Measurements from ENCODE around the gene ATPAF1. TPM values are rescaled to one million over a fixed set of nuclear protein-coding genes. Genes with fewer than 3 reads are reported as not detected.
A peak's percentile ranks its signal among the peaks of the same experiment; 100 is the strongest.

The ATPAF1 gene, protein sequence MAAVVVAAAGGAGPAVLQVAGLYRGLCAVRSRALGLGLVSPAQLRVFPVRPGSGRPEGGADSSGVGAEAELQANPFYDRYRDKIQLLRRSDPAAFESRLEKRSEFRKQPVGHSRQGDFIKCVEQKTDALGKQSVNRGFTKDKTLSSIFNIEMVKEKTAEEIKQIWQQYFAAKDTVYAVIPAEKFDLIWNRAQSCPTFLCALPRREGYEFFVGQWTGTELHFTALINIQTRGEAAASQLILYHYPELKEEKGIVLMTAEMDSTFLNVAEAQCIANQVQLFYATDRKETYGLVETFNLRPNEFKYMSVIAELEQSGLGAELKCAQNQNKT
- total RNA-seq (100 to 1,000 TPM; 104 to 225 (median 131) TPM), polyA plus RNA-seq (100 to 1,000 TPM; 142 to 183 (median 146) TPM)
- long read RNA-seq, donor 1, full-length matches to known transcripts: 48 of 48 reads
- long read RNA-seq, donor 1, partial matches to known transcripts: 0 of 48 reads
- long read RNA-seq, donor 1, other reads (novel, unspliced or antisense): 0 of 48 reads
- long read RNA-seq, donor 2, full-length matches to known transcripts: 33 of 33 reads
- long read RNA-seq, donor 2, partial matches to known transcripts: 0 of 33 reads
- long read RNA-seq, donor 2, other reads (novel, unspliced or antisense): 0 of 33 reads
- long read RNA-seq, donor 3, full-length matches to known transcripts: 36 of 48 reads
- long read RNA-seq, donor 3, partial matches to known transcripts: 12 of 48 reads
- long read RNA-seq, donor 3, other reads (novel, unspliced or antisense): 0 of 48 reads
- long read RNA-seq, donor 4, full-length matches to known transcripts: 4 of 6 reads
- long read RNA-seq, donor 4, partial matches to known transcripts: 2 of 6 reads
- long read RNA-seq, donor 4, other reads (novel, unspliced or antisense): 0 of 6 reads
- long read RNA-seq, donor 5, full-length matches to known transcripts: 424 of 475 reads
- long read RNA-seq, donor 5, partial matches to known transcripts: 2 of 475 reads
- long read RNA-seq, donor 5, other reads (novel, unspliced or antisense): 49 of 475 reads
- long read RNA-seq, donor 6, partial matches to known transcripts: 1 of 5 reads
- long read RNA-seq, donor 6, other reads (novel, unspliced or antisense): 4 of 5 reads
- long read RNA-seq, donor 7, full-length matches to known transcripts: 24 of 29 reads
- long read RNA-seq, donor 7, partial matches to known transcripts: 5 of 29 reads
- long read RNA-seq, donor 7, other reads (novel, unspliced or antisense): 0 of 29 reads
- long read RNA-seq, donor 8, full-length matches to known transcripts: 66 of 66 reads
- long read RNA-seq, donor 8, partial matches to known transcripts: 0 of 66 reads
- long read RNA-seq, donor 8, other reads (novel, unspliced or antisense): 0 of 66 reads
- long read RNA-seq, donor 9, full-length matches to known transcripts: 33 of 33 reads
- long read RNA-seq, donor 9, partial matches to known transcripts: 0 of 33 reads
- long read RNA-seq, donor 9, other reads (novel, unspliced or antisense): 0 of 33 reads
- long read RNA-seq, donor 10, full-length matches to known transcripts: 37 of 37 reads
- long read RNA-seq, donor 10, partial matches to known transcripts: 0 of 37 reads
- long read RNA-seq, donor 10, other reads (novel, unspliced or antisense): 0 of 37 reads

DNA sequence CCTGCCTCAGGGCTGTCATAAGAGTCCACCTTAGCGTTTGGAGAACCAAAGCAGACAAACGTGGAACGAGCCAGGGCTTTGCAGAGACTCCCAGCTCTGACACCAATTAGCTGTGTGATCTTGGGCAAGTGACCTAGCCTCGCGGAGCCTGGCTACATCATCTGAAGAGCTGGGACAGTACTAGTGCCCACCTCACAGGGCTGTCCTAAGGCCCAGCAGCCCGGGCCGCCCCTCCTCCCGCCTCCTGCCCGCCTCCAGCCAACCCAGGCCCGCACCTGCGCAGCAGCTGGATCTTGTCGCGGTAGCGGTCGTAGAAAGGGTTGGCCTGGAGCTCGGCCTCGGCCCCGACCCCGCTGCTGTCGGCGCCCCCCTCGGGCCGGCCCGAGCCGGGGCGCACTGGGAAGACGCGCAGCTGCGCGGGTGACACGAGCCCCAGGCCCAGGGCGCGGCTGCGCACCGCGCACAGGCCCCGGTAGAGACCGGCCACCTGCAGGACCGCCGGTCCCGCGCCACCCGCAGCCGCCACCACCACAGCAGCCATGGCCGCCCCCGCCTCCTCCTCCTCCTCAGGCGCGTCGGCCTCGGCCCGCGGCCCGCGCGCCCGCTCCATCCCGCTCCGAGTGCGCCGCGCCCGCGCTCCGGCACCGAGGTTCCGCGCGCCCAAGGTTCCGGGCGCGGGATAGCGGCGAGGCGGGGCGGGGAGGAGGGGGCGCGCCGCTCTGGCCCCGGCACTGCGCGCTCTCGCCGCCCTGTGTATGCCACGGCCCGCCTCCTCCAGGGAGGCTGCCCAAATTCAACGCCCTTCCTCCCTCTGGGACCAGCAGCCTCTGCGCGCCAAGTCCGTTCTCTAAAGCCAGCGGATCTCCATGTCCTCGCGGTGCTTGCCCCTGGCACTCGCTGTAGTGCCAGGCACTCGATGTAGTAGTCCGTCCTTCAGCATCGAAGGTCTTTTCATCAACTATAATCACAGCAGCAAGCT lies at the start of gene ATPAF1:
ATPAF1 (minus strand) TSS at position 583 of the 979 bp plus-strand sequence; CDS start at position 541, 42 bp downstream.
- WGBS, 4 donors: 0 to 4% (median 1%) methylated on average over 10 to 96 of the region's 96 CpGs
- peak; percentile 70 to 87 (median 79) for DNase-seq
- Histone ChIP-seq H3K27ac (peak within 1 kb of the TSS in 4 of 5 donors; percentile 58 to 92 (median 74)), H3K36me3 (replicated peaks in 1 of 2) (peaks cover 0 to 20% of the 10 kb centered on the region in 2 donors), H3K27me3 (no peaks in the 10 kb centered on the region), H3K4me1 (replicated peaks in 1 of 2) (peaks cover 8 to 10% of the 10 kb centered on the region in 2 donors), H3K9me3 (replicated peaks in 1 of 3) (no peaks in the 10 kb centered on the region), H3K4me3 (peak within 1 kb of the TSS; percentile 52 to 96 (median 78))
- intact Hi-C loops (cut with DNase I): no loop called here
- TF ChIP-seq, protein P1, sequence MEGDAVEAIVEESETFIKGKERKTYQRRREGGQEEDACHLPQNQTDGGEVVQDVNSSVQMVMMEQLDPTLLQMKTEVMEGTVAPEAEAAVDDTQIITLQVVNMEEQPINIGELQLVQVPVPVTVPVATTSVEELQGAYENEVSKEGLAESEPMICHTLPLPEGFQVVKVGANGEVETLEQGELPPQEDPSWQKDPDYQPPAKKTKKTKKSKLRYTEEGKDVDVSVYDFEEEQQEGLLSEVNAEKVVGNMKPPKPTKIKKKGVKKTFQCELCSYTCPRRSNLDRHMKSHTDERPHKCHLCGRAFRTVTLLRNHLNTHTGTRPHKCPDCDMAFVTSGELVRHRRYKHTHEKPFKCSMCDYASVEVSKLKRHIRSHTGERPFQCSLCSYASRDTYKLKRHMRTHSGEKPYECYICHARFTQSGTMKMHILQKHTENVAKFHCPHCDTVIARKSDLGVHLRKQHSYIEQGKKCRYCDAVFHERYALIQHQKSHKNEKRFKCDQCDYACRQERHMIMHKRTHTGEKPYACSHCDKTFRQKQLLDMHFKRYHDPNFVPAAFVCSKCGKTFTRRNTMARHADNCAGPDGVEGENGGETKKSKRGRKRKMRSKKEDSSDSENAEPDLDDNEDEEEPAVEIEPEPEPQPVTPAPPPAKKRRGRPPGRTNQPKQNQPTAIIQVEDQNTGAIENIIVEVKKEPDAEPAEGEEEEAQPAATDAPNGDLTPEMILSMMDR (IDR thresholded peaks at IDR 0.05): peak in 1 of 6 experiments; percentile 5
- TF ChIP-seq POLR2A (IDR thresholded peaks at IDR 0.05): peak; percentile 44 to 57

DNA sequence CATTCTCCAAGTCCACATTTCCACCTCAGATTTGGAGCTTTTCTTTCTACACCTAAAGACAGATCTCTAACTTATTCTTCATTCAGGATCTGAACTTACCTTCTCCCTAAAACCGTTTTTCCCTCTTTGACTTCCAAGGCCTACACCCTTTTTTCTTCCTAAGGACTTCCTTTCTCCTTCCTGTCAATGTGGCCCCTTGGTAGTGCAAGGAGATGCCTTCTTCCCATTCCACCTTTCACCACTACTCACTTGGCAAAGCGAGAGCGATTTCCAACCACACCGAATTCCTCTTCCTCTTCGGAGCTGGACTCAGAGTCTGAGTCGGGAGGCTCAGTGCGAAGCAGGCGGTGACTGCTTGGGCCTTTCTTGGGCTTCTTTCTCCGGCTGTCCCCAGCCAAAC lies 49.5 kb upstream of the ATPAF1 start:
- H3K27ac ChIP-seq: no peak overlapping the region
- H3K27me3 ChIP-seq: no peaks in the 10 kb centered on the region
- H3K4me1 ChIP-seq (replicated peaks in 1 of 2): peaks cover 18 to 28% of the 10 kb centered on the region in 2 donors
- no peak for DNase-seq
- peak overlapping the region in 2 of 4 donors; percentile 99 for H3K4me3 ChIP-seq
- intact Hi-C loops (cut with DNase I): loop anchor here in 1 of 2 donors (10.0 kb wide), 1 partner anchor 103 kb away; the partner anchor contains the start of gene MOB3C
- 70 to 75% (median 72%) methylated on average over 9 of the region's 9 CpGs for WGBS, 4 donors
- no peaks in the 10 kb centered on the region for H3K9me3 ChIP-seq (replicated peaks in 1 of 3)
- H3K36me3 ChIP-seq (replicated peaks in 1 of 2): peaks cover 0 to 26% of the 10 kb centered on the region in 2 donors
- TF ChIP-seq, protein P1 (IDR thresholded peaks at IDR 0.05): no peak
- no peak for TF ChIP-seq POLR2A (IDR thresholded peaks at IDR 0.05)

DNA sequence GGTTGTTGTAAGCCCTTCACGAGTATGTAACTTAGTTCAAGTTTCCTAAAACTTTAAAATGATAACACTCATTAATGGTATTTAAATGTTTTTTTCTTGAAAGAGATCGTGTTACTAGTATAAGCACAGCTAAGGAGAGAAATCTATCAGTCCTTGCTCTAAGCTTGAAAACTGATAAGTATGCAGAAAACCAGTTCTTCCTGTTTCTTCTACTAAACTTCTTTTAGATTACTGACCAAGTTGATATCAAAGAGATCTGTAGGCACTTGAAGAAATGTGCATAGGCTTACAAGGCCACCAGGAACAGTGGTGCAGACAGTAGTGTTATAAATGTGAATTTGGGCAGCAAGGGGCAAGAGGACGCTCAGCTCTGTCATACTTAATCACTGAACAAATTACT lies 46.8 kb upstream of the ATPAF1 start:
- no peak for TF ChIP-seq POLR2A (IDR thresholded peaks at IDR 0.05)
- TF ChIP-seq, protein P1 (IDR thresholded peaks at IDR 0.05): no peak
- Histone ChIP-seq H3K27me3 (no peaks in the 10 kb centered on the region), H3K27ac (no peak overlapping the region), H3K4me3 (no peak overlapping the region), H3K36me3 (replicated peaks in 1 of 2) (peaks cover 0 to 29% of the 10 kb centered on the region in 2 donors), H3K4me1 (replicated peaks in 1 of 2) (peaks cover 18 to 28% of the 10 kb centered on the region in 2 donors), H3K9me3 (replicated peaks in 1 of 3) (no peaks in the 10 kb centered on the region)
- no peak for DNase-seq
- intact Hi-C loops (cut with DNase I): loop anchor here in 1 of 2 donors (10.0 kb wide), 1 partner anchor 100 kb away; the partner anchor contains the start of gene MOB3C
- WGBS, 4 donors: 84 to 91% (median 88%) methylated on average over 3 of the region's 3 CpGs

Data from adrenal gland (tissue), 19 donors.